ENCODE results near the gene ARL16. TPM values are rescaled to one million over a fixed set of nuclear protein-coding genes. Genes with fewer than 3 reads are reported as not detected.

Gene ARL16
- total and polyA plus RNA-seq, 2 experiments from 2014 or later = 40.4 to 54.9 TPM

GRCh38 chr17:81719410-81720266 lies 36.0 kb upstream of the ARL16 start:
- Mint-ChIP-seq H3K4me3 (no peak overlapping the region; the same call in 2 of the 3 replicates), H3K4me1 (peaks cover 17% of the 10 kb centered on the region), H3K9me3 (no peaks in the 10 kb centered on the region; the same call in 2 of the 3 replicates), H3K36me3 (ENCODE audit: low read depth) (peaks cover 8% of the 10 kb centered on the region; the same call in 2 of the 3 replicates), H3K27ac (no peak overlapping the region; the same call in 1 of the 2 replicates), H3K27me3 (ENCODE audit: insufficient read depth, low read depth, poor library complexity) (peaks cover 8% of the 10 kb centered on the region)
- TF ChIP-seq CTCF (conservative IDR thresholded peaks at IDR 0.05; ENCODE audit: low read depth in 2 of 2) (no peak), ZNF114 (CRISPR knock-in tag; IDR thresholded peaks at IDR 0.05) (no peak), EZH2phosphoT487 (IDR thresholded peaks at IDR 0.05; ENCODE audit: unreplicated experiment) (no peak), ZNF331 (CRISPR knock-in tag; IDR thresholded peaks at IDR 0.05; ENCODE audit: low read depth) (no peak), EZH2 (IDR thresholded peaks at IDR 0.05; ENCODE audit: low read depth, unreplicated experiment) (no peak), JUNB (IDR thresholded peaks at IDR 0.05; ENCODE audit: unreplicated experiment) (no peak)
- ATAC-seq (no peak), DNase-seq (ENCODE audit: low spot score) (no peak)
- H3K4me3 ChIP-seq = no peak overlapping the region
- H3K4me2 ChIP-seq = no peak overlapping the region
- H3K27me3 ChIP-seq (ENCODE audit: insufficient read depth) = no peaks in the 10 kb centered on the region
- H3K36me3 ChIP-seq (ENCODE audit: insufficient read depth) = no peaks in the 10 kb centered on the region
- H2AFZ ChIP-seq = no peak overlapping the region
- peaks cover 6% of the 10 kb centered on the region; the same call in 1 of the 2 replicates for H3K4me1 ChIP-seq (ENCODE audit: insufficient read depth)
- no peak overlapping the region; the same call in 1 of the 2 replicates for H3K27ac ChIP-seq (ENCODE audit: low read depth)
- no peaks in the 10 kb centered on the region for H3K79me2 ChIP-seq (replicated peaks; ENCODE audit: insufficient read depth)
- H3K9me2 ChIP-seq (ENCODE audit: insufficient read depth) = no peaks in the 10 kb centered on the region
- H4K20me1 ChIP-seq (replicated peaks; ENCODE audit: insufficient read depth) = no peaks in the 10 kb centered on the region
- peaks cover 17% of the 10 kb centered on the region; the same call in 1 of the 2 replicates for H3F3A ChIP-seq (replicated peaks; ENCODE audit: low read depth)

- no peak for DNase-seq (ENCODE audit: low spot score)
- H3K4me1 Mint-ChIP-seq = peaks cover 18% of the 10 kb centered on the region
- Histone ChIP-seq H3K27me3 (ENCODE audit: insufficient read depth) (no peaks in the 10 kb centered on the region), H3K27ac (ENCODE audit: low read depth) (no peak overlapping the region), H3K9me2 (ENCODE audit: insufficient read depth) (no peaks in the 10 kb centered on the region), H3K36me3 (ENCODE audit: insufficient read depth) (no peaks in the 10 kb centered on the region), H3K4me1 (ENCODE audit: insufficient read depth) (peaks cover 14% of the 10 kb centered on the region; the same call in 1 of the 2 replicates), H3K79me2 (replicated peaks; ENCODE audit: insufficient read depth) (peaks cover 12% of the 10 kb centered on the region), H3K4me2 (no peak overlapping the region), H2AFZ (no peak overlapping the region), H3F3A (replicated peaks; ENCODE audit: low read depth) (peaks cover 10% of the 10 kb centered on the region; the same call in 1 of the 2 replicates), H3K4me3 (no peak overlapping the region), H4K20me1 (replicated peaks; ENCODE audit: insufficient read depth) (no peaks in the 10 kb centered on the region)
- no peaks in the 10 kb centered on the region; the same call in 2 of the 3 replicates for H3K9me3 Mint-ChIP-seq
- peaks cover 8% of the 10 kb centered on the region for H3K36me3 Mint-ChIP-seq (ENCODE audit: low read depth)
- no peak for ATAC-seq
- H3K27me3 Mint-ChIP-seq (ENCODE audit: insufficient read depth, low read depth, poor library complexity) = peaks cover 7% of the 10 kb centered on the region
- TF ChIP-seq ZNF462 (CRISPR knock-in tag; IDR thresholded peaks at IDR 0.05) (no peak), CTCF (conservative IDR thresholded peaks at IDR 0.05; ENCODE audit: low read depth in 2 of 2) (no peak), ETS1 (IDR thresholded peaks at IDR 0.05) (no peak), ZNF331 (CRISPR knock-in tag; IDR thresholded peaks at IDR 0.05; ENCODE audit: low read depth) (no peak)
- H3K4me3 Mint-ChIP-seq = no peak overlapping the region
- H3K27ac Mint-ChIP-seq = no peak overlapping the region
Observed at GRCh38 chr17:81717766-81718089, 34.1 kb upstream of the ARL16 start.

Data from GM23338 (cell line).